Stimulated activated CD4-positive, alpha-beta T cell treated with anti-CD3 and anti-CD28 coated beads, TNF-alpha, amount 100 ng/mL, for 48 hours (primary cell): Measurements from ENCODE around the gene THSD8.
"Not testable (repeated sequence)": the region's sequence is repeated elsewhere in the genome, so short reads cannot be mapped to it uniquely, and the experiment has no call there.

ENCODE experiments used
- DNase-seq, 3 donors: peaks; one replicate each; pipeline ENCODE4 v3.0.0-alpha.2; 2020; ENCODE audit warnings: low read depth in 3 of 3

The THSD8 gene

GRCh38 chr19:12825254-12826131 lies 23.6 kb downstream of the THSD8 start:
- DNase-seq = no peak

- no peak for DNase-seq
Observed at GRCh38 chr19:12828494-12828893, 26.6 kb downstream of the THSD8 start.

GRCh38 chr19:12833418-12833737 lies 31.5 kb downstream of the THSD8 start:
- DNase-seq = no peak

- DNase-seq = peak in 1 of 3 donors; percentile 43
Observed at GRCh38 chr19:12833738-12834565, 32.1 kb downstream of the THSD8 start.

GRCh38 chr19:12834566-12834943 lies 32.7 kb downstream of the THSD8 start, which contains the start of gene RTBDN:
TSS of gene RTBDN (minus strand) at chr19:12834579. CDS start at chr19:12829979, 4,600 bp downstream.
- no peak for DNase-seq

- DNase-seq = no peak
Observed at GRCh38 chr19:12834976-12835757, 33.3 kb downstream of the THSD8 start.

- no peak for DNase-seq
Observed at GRCh38 chr19:12836529-12836863, 34.6 kb downstream of the THSD8 start.

- no peak for DNase-seq
Observed at GRCh38 chr19:12837225-12837624, 35.4 kb downstream of the THSD8 start.

- DNase-seq = peak in 1 of 3 donors; percentile 58
Observed at GRCh38 chr19:12838182-12838885, 36.5 kb downstream of the THSD8 start, which contains the start of gene MAST1. TSS of gene MAST1 (plus strand) at chr19:12838515. CDS start at chr19:12838573, 58 bp downstream.

- DNase-seq = no peak
Observed at GRCh38 chr19:12838886-12839756, 37.3 kb downstream of the THSD8 start.

GRCh38 chr19:12840091-12841079 lies 38.5 kb downstream of the THSD8 start:
- DNase-seq = peak; percentile 47 to 64 (median 61)

- no peak for DNase-seq
Observed at GRCh38 chr19:12841094-12841493, 39.2 kb downstream of the THSD8 start.

- no peak for DNase-seq
Observed at GRCh38 chr19:12842511-12842910, 40.6 kb downstream of the THSD8 start.

- DNase-seq = no peak
Observed at GRCh38 chr19:12843328-12843727, 41.5 kb downstream of the THSD8 start.

- DNase-seq = no peak
Observed at GRCh38 chr19:12843999-12844732, 42.3 kb downstream of the THSD8 start.

GRCh38 chr19:12846613-12847012 lies 44.7 kb downstream of the THSD8 start:
- not testable (repeated sequence) for DNase-seq

- DNase-seq = peak; percentile 74 to 88 (median 84)
Observed at GRCh38 chr19:12847159-12848139, 45.6 kb downstream of the THSD8 start.
